Epithelial cell of proximal tubule (primary cell): ENCODE measurements around the gene CCDC88A. TPM values are rescaled to one million over a fixed set of nuclear protein-coding genes. Genes with fewer than 3 reads are reported as not detected.

Experiments used
- DNase-seq: peaks from one replicate; pipeline ENCODE4 v3.0.0-alpha.2; 2011; ENCODE audit warnings: low read depth
- H3K4me3 ChIP-seq: 2 replicates; pipeline ENCODE4 v1.5.1; 2011; ENCODE audit warnings: low read depth, mild to moderate bottlenecking, low read length
- total RNA-seq: library from RNA; depleted of rRNA; stranded (reverse); fragments of >200 nt; gene quantifications from 2 replicates; pipeline ENCODE4 v1.2.3, GENCODE V29; 2015
- TF ChIP-seq, protein P1 (sequence below): conservative IDR thresholded peaks from 2 replicates; pipeline ENCODE4 v1.5.1; 2012; ENCODE audit warnings: low read depth, mild to moderate bottlenecking, low read length

CCDC88A gene
- total RNA-seq, 1 donor from 2014 or later: 28.3 TPM

DNA sequence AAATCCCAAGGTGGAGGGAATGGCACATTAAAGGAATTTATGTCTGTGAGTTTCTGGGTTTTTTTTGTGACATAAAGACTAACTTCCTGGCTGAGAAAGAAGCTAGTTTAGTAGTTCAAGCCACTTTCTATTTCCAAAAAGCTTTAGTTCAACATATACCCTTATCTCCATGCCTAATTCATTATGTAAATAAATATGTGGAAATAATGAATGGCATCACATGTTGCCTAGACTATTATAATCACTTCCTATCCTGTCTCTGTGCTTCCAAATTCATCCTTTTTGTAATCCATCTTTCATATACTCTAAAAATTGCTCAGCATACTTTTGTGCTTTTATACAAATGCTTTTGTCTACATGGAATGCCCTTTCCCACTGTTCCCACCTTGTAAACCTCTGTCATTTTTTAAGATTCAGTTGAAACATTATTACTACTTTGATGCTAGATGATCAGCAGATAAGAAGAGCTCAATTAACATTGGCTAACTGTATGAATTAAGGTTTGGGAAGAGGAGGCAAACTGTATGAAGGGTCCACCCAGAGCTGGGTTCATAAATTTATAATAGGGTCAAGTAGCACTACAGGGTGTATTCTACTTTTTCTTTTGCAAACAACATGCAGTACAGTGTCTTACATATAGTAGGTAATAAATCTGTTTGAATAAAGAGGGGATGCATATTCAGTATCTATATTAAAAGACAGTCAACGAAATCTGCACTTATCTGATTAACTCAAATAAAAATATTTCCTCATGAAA lies 88.9 kb downstream of the CCDC88A start:
- DNase-seq: no peak
- H3K4me3 ChIP-seq: no peak overlapping the region
- TF ChIP-seq, protein P1, sequence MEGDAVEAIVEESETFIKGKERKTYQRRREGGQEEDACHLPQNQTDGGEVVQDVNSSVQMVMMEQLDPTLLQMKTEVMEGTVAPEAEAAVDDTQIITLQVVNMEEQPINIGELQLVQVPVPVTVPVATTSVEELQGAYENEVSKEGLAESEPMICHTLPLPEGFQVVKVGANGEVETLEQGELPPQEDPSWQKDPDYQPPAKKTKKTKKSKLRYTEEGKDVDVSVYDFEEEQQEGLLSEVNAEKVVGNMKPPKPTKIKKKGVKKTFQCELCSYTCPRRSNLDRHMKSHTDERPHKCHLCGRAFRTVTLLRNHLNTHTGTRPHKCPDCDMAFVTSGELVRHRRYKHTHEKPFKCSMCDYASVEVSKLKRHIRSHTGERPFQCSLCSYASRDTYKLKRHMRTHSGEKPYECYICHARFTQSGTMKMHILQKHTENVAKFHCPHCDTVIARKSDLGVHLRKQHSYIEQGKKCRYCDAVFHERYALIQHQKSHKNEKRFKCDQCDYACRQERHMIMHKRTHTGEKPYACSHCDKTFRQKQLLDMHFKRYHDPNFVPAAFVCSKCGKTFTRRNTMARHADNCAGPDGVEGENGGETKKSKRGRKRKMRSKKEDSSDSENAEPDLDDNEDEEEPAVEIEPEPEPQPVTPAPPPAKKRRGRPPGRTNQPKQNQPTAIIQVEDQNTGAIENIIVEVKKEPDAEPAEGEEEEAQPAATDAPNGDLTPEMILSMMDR: no peak

DNA sequence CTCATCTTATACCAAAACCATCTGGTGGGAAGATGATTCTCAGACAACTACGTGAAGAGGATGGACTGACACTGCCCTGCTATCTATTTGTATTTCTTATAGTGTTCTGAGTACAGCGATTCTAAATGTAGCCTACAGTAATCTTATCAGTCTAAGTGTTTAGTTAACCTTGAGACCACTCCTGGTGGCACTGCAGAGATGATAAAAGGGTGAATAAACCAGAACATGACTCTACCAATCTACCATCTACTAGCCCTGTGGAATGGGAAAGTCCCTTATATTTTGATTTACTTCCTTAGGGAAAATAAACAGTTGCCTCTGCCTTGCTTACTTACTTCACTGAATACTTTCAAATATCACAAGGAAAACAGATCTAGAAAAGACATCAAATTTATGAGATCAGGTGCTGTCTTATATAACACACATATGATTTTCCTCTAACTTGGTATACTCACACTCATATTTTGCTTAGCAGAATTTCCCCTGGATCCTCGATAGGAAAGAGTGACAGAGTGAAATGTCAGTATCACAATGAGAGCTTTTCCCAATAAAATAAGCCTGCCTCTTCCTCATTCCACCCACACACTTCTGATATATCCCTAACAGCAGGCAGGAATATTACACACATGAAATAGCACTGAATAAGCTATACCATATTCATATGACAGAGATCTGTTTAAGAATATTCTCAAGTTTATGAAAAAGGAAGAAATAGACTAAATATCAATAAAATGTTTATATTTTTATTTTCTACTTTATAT lies 92.0 kb downstream of the CCDC88A start:
- H3K4me3 ChIP-seq: no peak overlapping the region
- TF ChIP-seq, protein P1: no peak

DNA sequence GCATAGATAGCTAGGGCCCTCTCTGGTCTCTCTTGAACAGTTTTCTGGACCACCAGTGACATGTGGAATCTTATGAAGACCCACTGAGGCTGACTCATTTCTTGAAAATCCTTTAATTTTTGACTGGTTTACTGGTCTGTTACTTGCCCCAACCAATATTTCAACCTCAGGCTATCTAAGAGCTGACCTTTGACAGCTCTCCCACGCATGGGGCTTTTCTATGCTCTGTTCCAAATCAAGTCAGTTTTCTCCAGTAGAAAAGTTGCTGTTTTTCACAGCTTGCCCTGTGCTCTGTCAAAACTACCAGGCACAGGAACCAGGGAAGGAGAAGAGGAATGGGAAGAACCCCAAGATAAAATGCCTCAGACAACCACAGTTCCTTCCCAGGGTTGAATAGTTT lies 104.7 kb downstream of the CCDC88A start:
- no peak for DNase-seq
- TF ChIP-seq, protein P1: no peak
- H3K4me3 ChIP-seq: no peak overlapping the region

More for the DNA sequence above, 92.0 kb downstream of the CCDC88A start:
- DNase-seq: no peak

DNA sequence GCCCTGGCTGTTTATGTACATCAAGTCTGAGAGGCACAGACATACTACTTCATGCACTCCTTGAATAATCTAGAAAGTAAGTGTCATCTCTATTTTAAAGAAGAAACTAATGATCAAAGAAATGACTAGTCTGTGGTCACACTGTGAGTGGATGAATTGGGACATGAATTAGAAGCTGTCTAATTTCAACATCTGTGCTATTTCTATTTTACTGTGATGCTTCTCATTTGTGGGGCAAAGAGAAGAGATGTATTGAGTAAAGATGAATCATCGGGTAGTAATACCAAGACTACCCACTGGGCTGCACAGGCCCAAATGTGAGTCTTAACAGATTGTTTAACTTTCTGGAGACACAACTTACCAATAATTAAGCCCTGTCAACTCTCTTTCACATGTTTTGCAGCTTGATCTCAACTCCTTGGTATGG lies 108.2 kb downstream of the CCDC88A start:
- TF ChIP-seq, protein P1: peak; percentile 51
- no peak overlapping the region for H3K4me3 ChIP-seq
- DNase-seq: no peak

DNA sequence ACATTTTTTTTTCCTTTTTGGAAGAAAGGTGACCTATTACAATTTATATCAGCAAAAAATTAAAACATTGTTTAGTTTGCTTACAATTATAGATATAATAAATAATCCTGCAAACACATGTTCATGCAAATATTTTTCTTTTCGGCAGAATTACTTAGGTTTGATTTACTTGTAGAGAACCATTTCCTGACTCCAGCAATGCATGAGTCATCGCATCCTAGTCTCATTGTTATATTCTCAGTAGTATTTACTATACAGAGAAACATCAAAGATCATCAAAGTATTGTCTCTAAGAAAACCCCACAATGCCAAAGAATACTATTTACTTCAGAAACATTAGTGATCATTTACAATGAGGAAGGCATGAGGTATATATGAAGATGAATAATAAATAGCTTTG lies 110.2 kb downstream of the CCDC88A start:
- TF ChIP-seq, protein P1: no peak
- DNase-seq: no peak
- no peak overlapping the region for H3K4me3 ChIP-seq

DNA sequence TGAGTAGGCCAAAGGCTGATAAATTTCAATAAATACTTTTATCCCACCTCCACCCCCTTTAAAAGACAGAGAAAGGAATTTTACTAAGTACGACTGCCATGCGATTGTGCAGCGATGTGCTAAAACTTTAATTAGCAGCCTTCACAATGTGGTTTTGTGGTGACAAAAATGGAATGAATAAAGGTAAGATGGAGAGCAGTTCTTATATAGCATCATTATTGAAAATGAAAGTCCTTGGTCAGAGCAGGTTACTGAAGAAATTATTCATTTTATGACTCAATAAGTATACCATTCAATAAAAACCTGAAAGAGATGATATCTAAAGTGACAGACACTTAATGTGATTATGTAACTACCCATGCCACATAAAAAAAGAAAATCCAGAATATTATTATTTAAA lies 117.4 kb downstream of the CCDC88A start:
- TF ChIP-seq, protein P1: no peak
- DNase-seq: no peak
- H3K4me3 ChIP-seq: no peak overlapping the region
